HG02759 (cell line): ENCODE data around the gene TMTC1.

ENCODE experiments used
- ATAC-seq: cut with Tn5 transposase; IDR thresholded peaks from one replicate; pipeline ENCODE4 v1.9.1; 2021; ENCODE audit warnings: mild to moderate bottlenecking, moderate library complexity; ENCODE audit not compliant: unreplicated experiment

Gene TMTC1

GRCh38 chr12:29673346-29673745 lies 110.4 kb downstream of the TMTC1 start:
- ATAC-seq: no peak

- ATAC-seq: no peak
Observed at GRCh38 chr12:29672580-29672979, 111.2 kb downstream of the TMTC1 start.

GRCh38 chr12:29671742-29672141 lies 112.0 kb downstream of the TMTC1 start:
- ATAC-seq: no peak

- ATAC-seq: no peak
Observed at GRCh38 chr12:29667011-29667410, 116.7 kb downstream of the TMTC1 start.

GRCh38 chr12:29665107-29665506 lies 118.6 kb downstream of the TMTC1 start:
- ATAC-seq: no peak

- ATAC-seq: no peak
Observed at GRCh38 chr12:29662734-29663323, 120.9 kb downstream of the TMTC1 start.

GRCh38 chr12:29660847-29661246 lies 122.9 kb downstream of the TMTC1 start:
- ATAC-seq: no peak

- no peak for ATAC-seq
Observed at GRCh38 chr12:29656762-29657538, 126.8 kb downstream of the TMTC1 start.

- ATAC-seq: no peak
Observed at GRCh38 chr12:29655861-29656260, 127.9 kb downstream of the TMTC1 start.

GRCh38 chr12:29653286-29653685 lies 130.5 kb downstream of the TMTC1 start:
- ATAC-seq: no peak

- ATAC-seq: no peak
Observed at GRCh38 chr12:29650371-29650770, 133.4 kb downstream of the TMTC1 start.

- ATAC-seq: no peak
Observed at GRCh38 chr12:29649722-29650121, 134.0 kb downstream of the TMTC1 start.

- ATAC-seq: no peak
Observed at GRCh38 chr12:29644536-29645162, 139.1 kb downstream of the TMTC1 start.

GRCh38 chr12:29640589-29641345 lies 143.0 kb downstream of the TMTC1 start:
- no peak for ATAC-seq

GRCh38 chr12:29639893-29640495 lies 143.7 kb downstream of the TMTC1 start:
- ATAC-seq: no peak

GRCh38 chr12:29638528-29638927 lies 145.2 kb downstream of the TMTC1 start:
- no peak for ATAC-seq

- no peak for ATAC-seq
Observed at GRCh38 chr12:29634057-29634456, 149.7 kb downstream of the TMTC1 start.

GRCh38 chr12:29630164-29630563 lies 153.6 kb downstream of the TMTC1 start:
- ATAC-seq: peak; percentile 53

GRCh38 chr12:29627221-29627620 lies 156.5 kb downstream of the TMTC1 start:
- no peak for ATAC-seq

- no peak for ATAC-seq
Observed at GRCh38 chr12:29625359-29625953, 158.3 kb downstream of the TMTC1 start.

GRCh38 chr12:29622251-29622650 lies 161.5 kb downstream of the TMTC1 start:
- ATAC-seq: no peak
